Nephron progenitor cell (in vitro differentiated cells): ENCODE measurements around the gene ELMOD3.

Source experiments
- DNase-seq: peaks from one replicate; pipeline ENCODE4 v3.0.0; 2021
- H3K27ac Mint-ChIP-seq: 2 replicates; pipeline ENCODE4 v1.8.0; 2021; ENCODE audit warnings: mild to moderate bottlenecking, moderate library complexity, mixed read lengths
- H3K27me3 Mint-ChIP-seq: 2 replicates; pipeline ENCODE4 v1.8.0; 2021; ENCODE audit warnings: mild to moderate bottlenecking, low read depth, mixed read lengths; ENCODE audit not compliant: poor library complexity
- H3K36me3 Mint-ChIP-seq: 2 replicates; pipeline ENCODE4 v1.8.0; 2021; ENCODE audit warnings: low read depth, mixed read lengths
- H3K4me1 Mint-ChIP-seq: 2 replicates; pipeline ENCODE4 v1.8.0; 2021; ENCODE audit warnings: mixed read lengths
- H3K4me3 Mint-ChIP-seq: 2 replicates; pipeline ENCODE4 v1.8.0; 2021; ENCODE audit warnings: mild to moderate bottlenecking, moderate library complexity, mixed read lengths
- H3K9me3 Mint-ChIP-seq: 2 replicates; pipeline ENCODE4 v1.8.0; 2021; ENCODE audit warnings: mild to moderate bottlenecking, moderate library complexity, mixed read lengths
- CTCF ChIP-seq: fragments of 200-600 bp; sonication (generic); IDR thresholded peaks from 2 replicates; pipeline ENCODE4 v1.5.0; 2021; ENCODE audit warnings: antibody characterized with exemption

Gene ELMOD3

GRCh38 chr2:85429213-85429923 lies 74.8 kb downstream of the ELMOD3 start:
- H3K9me3 Mint-ChIP-seq, result no peaks in the 10 kb centered on the region
- no peak for DNase-seq
- H3K27me3 Mint-ChIP-seq, result peaks cover 3% of the 10 kb centered on the region
- H3K27ac Mint-ChIP-seq, result no peak overlapping the region
- H3K36me3 Mint-ChIP-seq, result no peaks in the 10 kb centered on the region
- peaks cover 58% of the 10 kb centered on the region for H3K4me1 Mint-ChIP-seq
- H3K4me3 Mint-ChIP-seq, result no peak overlapping the region
- no peak for TF ChIP-seq CTCF

- peaks cover 3% of the 10 kb centered on the region for H3K27me3 Mint-ChIP-seq
- no peaks in the 10 kb centered on the region for H3K36me3 Mint-ChIP-seq
- H3K4me1 Mint-ChIP-seq, result peaks cover 58% of the 10 kb centered on the region
- TF ChIP-seq CTCF, result no peak
- DNase-seq, result no peak
- H3K9me3 Mint-ChIP-seq, result no peaks in the 10 kb centered on the region
- H3K27ac Mint-ChIP-seq, result no peak overlapping the region
- no peak overlapping the region for H3K4me3 Mint-ChIP-seq
These were observed 75.3 kb downstream of the ELMOD3 start for GRCh38 chr2:85429924-85430289.

DNA sequence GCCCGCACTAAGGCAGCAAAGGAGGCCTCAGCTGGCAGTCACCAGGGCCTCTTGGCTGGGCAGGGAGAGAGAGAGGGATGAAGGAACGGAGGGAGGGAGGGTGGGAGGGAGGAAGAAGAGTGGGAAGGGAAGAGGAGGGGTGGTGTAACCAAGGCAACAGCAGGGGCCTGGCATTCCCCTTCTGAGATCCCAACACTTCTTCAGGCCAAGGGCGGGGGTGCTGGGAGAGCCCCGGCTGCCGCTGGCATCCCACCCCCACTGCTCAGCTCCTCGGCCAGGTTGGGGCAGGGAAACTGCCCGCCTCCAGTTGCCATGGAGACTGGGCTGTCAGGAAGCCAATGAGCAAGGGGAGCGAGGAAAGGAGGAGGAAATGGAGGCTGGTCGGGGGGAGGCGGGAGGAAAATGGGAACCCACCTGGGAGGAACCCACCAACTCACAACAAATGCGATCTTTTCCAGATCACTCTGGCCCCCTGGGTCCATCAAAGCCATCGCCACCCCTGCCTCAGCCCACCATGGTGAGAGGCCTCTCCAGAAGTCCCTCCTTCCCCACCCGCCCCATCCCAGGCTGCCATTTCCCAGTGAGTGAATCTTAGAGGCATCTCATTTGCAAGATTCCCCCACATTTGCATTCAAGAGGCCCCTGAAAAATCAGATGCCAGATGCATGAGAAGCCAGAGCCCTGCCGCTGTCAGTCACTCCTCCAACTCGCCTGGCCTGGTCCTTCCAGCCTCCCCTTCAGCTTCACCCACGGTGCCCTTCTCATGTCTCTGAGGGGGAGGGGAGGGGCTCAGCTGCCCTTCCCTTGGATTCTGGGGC lies 76.4 kb downstream of the ELMOD3 start:
- Mint-ChIP-seq H3K4me3 (peak overlapping the region; percentile 40), H3K27ac (no peak overlapping the region), H3K4me1 (peaks cover 67% of the 10 kb centered on the region), H3K36me3 (no peaks in the 10 kb centered on the region), H3K9me3 (no peaks in the 10 kb centered on the region), H3K27me3 (peaks cover 3% of the 10 kb centered on the region)
- DNase-seq, result peak; percentile 74
- TF ChIP-seq CTCF, result no peak

GRCh38 chr2:85431570-85432205 lies 77.1 kb downstream of the ELMOD3 start:
- H3K36me3 Mint-ChIP-seq, result no peaks in the 10 kb centered on the region
- H3K27me3 Mint-ChIP-seq, result peaks cover 3% of the 10 kb centered on the region
- TF ChIP-seq CTCF, result no peak
- H3K4me1 Mint-ChIP-seq, result peaks cover 71% of the 10 kb centered on the region
- no peak overlapping the region for H3K27ac Mint-ChIP-seq
- DNase-seq, result no peak
- H3K9me3 Mint-ChIP-seq, result no peaks in the 10 kb centered on the region
- peak overlapping the region; percentile 40 for H3K4me3 Mint-ChIP-seq

- no peaks in the 10 kb centered on the region for H3K36me3 Mint-ChIP-seq
- peak overlapping the region; percentile 72 for H3K27ac Mint-ChIP-seq
- no peak for DNase-seq
- TF ChIP-seq CTCF, result no peak
- peaks cover 81% of the 10 kb centered on the region for H3K4me1 Mint-ChIP-seq
- H3K27me3 Mint-ChIP-seq, result peaks cover 5% of the 10 kb centered on the region
- H3K4me3 Mint-ChIP-seq, result peak overlapping the region; percentile 20
- H3K9me3 Mint-ChIP-seq, result no peaks in the 10 kb centered on the region
These were observed 79.0 kb downstream of the ELMOD3 start for GRCh38 chr2:85433511-85434089.
